Right lobe of liver (tissue), 6 donors: ENCODE results near the gene LZTS3. TPM values are rescaled to one million over a fixed set of nuclear protein-coding genes. Genes with fewer than 3 reads are reported as not detected.
A peak's percentile ranks its signal among the peaks of the same experiment; 100 is the strongest.

Experiments used
- ATAC-seq, 4 donors: fragments of 200-7000 bp; cut with Tn5 transposase; one replicate each; pipeline ENCODE4 v1.9.1; 2020; ENCODE audit warnings: mild to moderate bottlenecking in 4 of 4, moderate library complexity in 4 of 4
- DNase-seq, 3 donors: peaks; one replicate each; pipeline ENCODE4 v3.0.0-alpha.2; 2020
- H3K27ac ChIP-seq, 3 donors: fragments of 200-600 bp; one replicate each; pipeline ENCODE4 v1.8.0; 2022
- H3K27me3 ChIP-seq, 2 donors: fragments of 200-600 bp; one replicate each; pipeline ENCODE4 v1.8.0; 2022
- H3K36me3 ChIP-seq, 4 donors: fragments of 200-600 bp; sonication (generic) in 1 of 4; one replicate each; pipeline versions ENCODE4 v1.5.1 to v1.8.0; 2017 to 2022; ENCODE audit warnings: control low read depth in 1 of 4
- H3K4me1 ChIP-seq, 4 donors: fragments of 200-600 bp; sonication (generic) in 1 of 4; one replicate each; pipeline versions ENCODE4 v1.5.1 to v1.8.0; 2017 to 2022; ENCODE audit warnings: control low read depth in 1 of 4
- H3K4me3 ChIP-seq, 3 donors: fragments of 200-600 bp; one replicate each; pipeline ENCODE4 v1.8.0; 2022
- H3K9me3 ChIP-seq, 4 donors: fragments of 200-600 bp; sonication (generic) in 1 of 4; one replicate each; pipeline versions ENCODE4 v1.5.1 to v1.8.0; 2017 to 2022; ENCODE audit warnings: control low read depth in 1 of 4
- POLR2A ChIP-seq: fragments of 450-650 bp; IDR thresholded peaks from one replicate; pipeline ENCODE4 v1.6.1; 2017; ENCODE audit warnings: antibody characterized with exemption, mild to moderate bottlenecking
- WGBS: methylation state at CpG from one replicate; pipeline ENCODE4 v1.1.6; 2018; ENCODE audit warnings: low coverage, low lambda C conversion rate; ENCODE audit not compliant: insufficient coverage; ENCODE audit errors: missing lambda C conversion rate; 5-methylcytosine and 5-hydroxymethylcytosine counted together
- intact Hi-C, 2 donors: fragments of 100-400 bp; cut with DNase I; formaldehyde crosslinking; loops; one replicate each; pipeline versions ENCODE4 v1.11.2 to v1.14.1; 2022
- total RNA-seq, 6 experiments: library from RNA; depleted of rRNA in 2 of 6; stranded (reverse); fragments of >200 nt in 2 of 6; fragmentation: NEBNext Ultra II Directional in 3 of 6; extraction: Animal tissue kit (Norgen Biotek cat#: 25700) in 3 of 6; gene quantifications; one replicate each; pipeline versions ENCODE4 v1.1.0 to v1.2.4, GENCODE V29; 2016 to 2023
- TF ChIP-seq, protein P1 (sequence below), 4 donors: fragments of 200-600 bp in 3 of 4; fragments of 450-650 bp in 1 of 4; IDR thresholded peaks; one replicate each; pipeline versions ENCODE4 v1.5.1 to v1.8.0; 2016 to 2022; ENCODE audit warnings: antibody characterized with exemption in 4 of 4, mild to moderate bottlenecking in 2 of 4
- donor health status: DM: no; HTN: yes; CAD: no.
- donor health status: DM: no; HTN: no; CAD: no.
- donor health status: DM: no; HTN: no; CAD: no.
- donor health status: DM: no; HTN: yes; CAD: no.
- donor health status: DM: no; HTN: yes; CAD: no.

The LZTS3 gene
- total RNA-seq, 6 experiments from 2014 or later = 3.9 to 6.1 (median 4.9) TPM

DNA sequence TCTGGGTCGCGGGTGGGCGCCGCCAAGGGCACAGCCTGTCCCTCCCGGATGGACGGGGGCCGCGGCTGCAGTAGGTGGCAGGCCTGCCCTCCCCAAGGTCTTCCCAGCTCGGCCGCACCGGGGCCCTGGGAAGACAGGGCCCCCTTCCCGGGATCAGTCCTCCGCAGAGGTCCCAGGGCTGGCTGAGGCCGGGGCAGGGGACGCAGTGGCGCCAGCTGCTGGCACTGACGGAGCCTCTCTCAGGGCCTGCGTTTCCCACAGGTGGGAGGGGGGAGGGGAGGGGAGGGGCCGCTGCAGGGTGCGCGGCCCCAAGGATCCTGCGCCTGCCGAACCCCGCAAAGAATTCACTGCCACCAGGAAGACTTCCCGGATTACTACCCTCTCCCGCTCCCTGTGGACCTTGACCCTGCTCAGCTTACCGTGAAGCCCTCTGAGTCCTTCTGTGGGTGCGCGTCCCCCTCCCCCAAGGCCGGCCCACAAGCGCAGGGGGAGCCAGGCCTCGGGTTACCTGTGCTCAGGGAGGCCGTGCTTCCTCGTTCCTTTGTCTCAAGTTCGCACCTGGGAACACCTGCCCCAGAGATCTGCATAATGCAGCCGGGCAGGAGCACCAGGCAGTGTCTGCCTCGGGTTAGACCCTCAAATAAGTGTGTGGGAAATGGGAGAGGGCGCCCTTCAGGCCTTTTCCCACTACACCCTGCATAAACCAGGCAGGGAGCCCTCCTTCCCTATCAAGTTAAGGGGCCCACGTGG, 5.1 kb downstream of the LZTS3 start:
- ATAC-seq = peak in 3 of 4 donors; percentile 10 to 34 (median 19)
- Histone ChIP-seq H3K27ac (no peak overlapping the region), H3K27me3 (no peaks in the 10 kb centered on the region), H3K4me3 (peak overlapping the region in 1 of 3 donors; percentile 29), H3K4me1 (peaks cover 0 to 3% (median 0%) of the 10 kb centered on the region in 4 donors), H3K36me3 (no peaks in the 10 kb centered on the region), H3K9me3 (no peaks in the 10 kb centered on the region)
- DNase-seq = peak in 1 of 3 donors; percentile 40
- WGBS = 32% methylated on average over 14 of the region's 39 CpGs
- intact Hi-C loops = no loop called here
- TF ChIP-seq, protein P1, sequence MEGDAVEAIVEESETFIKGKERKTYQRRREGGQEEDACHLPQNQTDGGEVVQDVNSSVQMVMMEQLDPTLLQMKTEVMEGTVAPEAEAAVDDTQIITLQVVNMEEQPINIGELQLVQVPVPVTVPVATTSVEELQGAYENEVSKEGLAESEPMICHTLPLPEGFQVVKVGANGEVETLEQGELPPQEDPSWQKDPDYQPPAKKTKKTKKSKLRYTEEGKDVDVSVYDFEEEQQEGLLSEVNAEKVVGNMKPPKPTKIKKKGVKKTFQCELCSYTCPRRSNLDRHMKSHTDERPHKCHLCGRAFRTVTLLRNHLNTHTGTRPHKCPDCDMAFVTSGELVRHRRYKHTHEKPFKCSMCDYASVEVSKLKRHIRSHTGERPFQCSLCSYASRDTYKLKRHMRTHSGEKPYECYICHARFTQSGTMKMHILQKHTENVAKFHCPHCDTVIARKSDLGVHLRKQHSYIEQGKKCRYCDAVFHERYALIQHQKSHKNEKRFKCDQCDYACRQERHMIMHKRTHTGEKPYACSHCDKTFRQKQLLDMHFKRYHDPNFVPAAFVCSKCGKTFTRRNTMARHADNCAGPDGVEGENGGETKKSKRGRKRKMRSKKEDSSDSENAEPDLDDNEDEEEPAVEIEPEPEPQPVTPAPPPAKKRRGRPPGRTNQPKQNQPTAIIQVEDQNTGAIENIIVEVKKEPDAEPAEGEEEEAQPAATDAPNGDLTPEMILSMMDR (IDR thresholded peaks at IDR 0.05) = no peak
- no peak for TF ChIP-seq POLR2A

DNA sequence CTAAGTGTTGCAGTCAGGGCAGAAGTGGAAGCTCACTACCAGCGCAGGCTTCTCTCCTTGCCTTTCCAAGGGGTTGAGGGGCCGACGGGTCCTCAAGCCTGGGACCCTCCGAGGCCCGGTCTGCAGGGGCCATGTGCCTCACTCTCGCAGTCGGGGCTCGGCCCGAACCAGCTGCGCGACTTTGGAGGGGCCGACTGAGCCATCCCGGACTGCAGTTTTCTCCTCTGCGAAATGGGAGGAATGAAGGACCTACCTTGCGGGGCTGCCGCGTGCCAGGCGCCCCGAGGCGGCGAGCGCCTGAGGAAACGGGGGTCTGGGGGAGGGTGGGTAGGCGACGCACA, 5.6 kb downstream of the LZTS3 start:
- no CpG with 5 or more reads among the region's 25 CpGs for WGBS

DNA sequence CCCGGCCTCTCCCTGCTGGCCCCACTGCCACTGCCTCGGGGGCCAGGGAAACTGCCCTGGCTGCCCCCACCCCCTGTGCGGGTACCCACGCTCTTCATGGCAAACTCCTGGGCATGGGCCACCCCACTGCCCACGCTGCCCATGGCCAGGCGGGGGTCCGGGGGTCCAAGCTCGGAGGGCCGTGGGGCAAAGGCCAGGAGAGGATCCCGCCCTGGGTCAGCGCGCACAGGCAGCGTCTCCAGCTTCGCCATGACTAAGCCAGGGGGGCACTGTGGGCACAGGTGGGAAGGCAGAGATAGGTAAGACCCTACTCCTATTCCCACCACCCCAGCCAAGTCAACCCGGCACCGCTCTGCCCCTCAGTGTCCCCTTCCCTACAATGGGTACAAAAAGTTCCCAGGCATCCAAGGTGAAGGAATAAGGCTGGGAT, 6.4 kb downstream of the LZTS3 start:
- intact Hi-C loops = no loop called here
- Histone ChIP-seq H3K4me3 (no peak overlapping the region), H3K27ac (no peak overlapping the region), H3K36me3 (no peaks in the 10 kb centered on the region), H3K27me3 (no peaks in the 10 kb centered on the region), H3K9me3 (no peaks in the 10 kb centered on the region), H3K4me1 (peaks cover 0 to 3% (median 0%) of the 10 kb centered on the region in 4 donors)
- TF ChIP-seq, protein P1 (IDR thresholded peaks at IDR 0.05) = no peak
- no peak for TF ChIP-seq POLR2A
- DNase-seq = no peak
- no CpG with 5 or more reads among the region's 16 CpGs for WGBS
- ATAC-seq = no peak

More for the DNA sequence above, 5.6 kb downstream of the LZTS3 start:
- Histone ChIP-seq H3K4me3 (peak overlapping the region in 1 of 3 donors; percentile 29), H3K9me3 (no peaks in the 10 kb centered on the region), H3K4me1 (peaks cover 0 to 3% (median 0%) of the 10 kb centered on the region in 4 donors), H3K27ac (no peak overlapping the region), H3K36me3 (no peaks in the 10 kb centered on the region), H3K27me3 (no peaks in the 10 kb centered on the region)
- TF ChIP-seq, protein P1 (IDR thresholded peaks at IDR 0.05) = no peak
- no peak for TF ChIP-seq POLR2A
- intact Hi-C loops = no loop called here
- no peak for ATAC-seq
- DNase-seq = peak in 1 of 3 donors; percentile 25

DNA sequence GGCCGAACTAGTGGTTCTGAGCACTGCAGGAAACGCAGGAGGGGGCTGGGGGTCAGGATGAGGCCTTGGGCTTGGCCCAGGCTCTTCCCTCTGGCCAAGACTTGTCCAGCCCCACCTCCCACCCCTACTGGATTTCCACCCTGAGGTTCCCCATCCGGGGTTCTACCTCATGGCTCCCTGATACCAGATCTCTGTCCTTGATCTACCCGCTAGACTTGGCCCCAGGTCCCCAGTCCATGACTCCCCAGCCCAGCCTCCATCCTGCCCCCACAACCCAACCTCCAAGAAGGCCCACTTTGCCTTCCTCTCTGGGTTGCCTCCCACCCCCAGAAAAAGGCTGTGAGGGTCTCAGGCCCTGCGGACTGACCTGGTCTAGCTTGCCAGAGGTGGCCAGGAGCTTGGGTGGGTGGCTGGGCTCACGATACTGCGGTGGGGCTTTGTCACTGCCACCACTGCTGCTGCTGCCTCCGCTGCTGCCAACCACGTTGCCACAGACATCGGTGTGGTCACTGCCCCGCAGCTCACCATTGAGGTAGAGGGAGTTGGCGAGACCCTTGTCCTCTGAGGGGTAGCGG, 6.9 kb downstream of the LZTS3 start:
- no peaks in the 10 kb centered on the region for H3K9me3 ChIP-seq
- H3K4me3 ChIP-seq = no peak overlapping the region
- TF ChIP-seq POLR2A = no peak
- TF ChIP-seq, protein P1 (IDR thresholded peaks at IDR 0.05) = no peak
- H3K4me1 ChIP-seq = peaks cover 0 to 3% (median 0%) of the 10 kb centered on the region in 4 donors
- no peaks in the 10 kb centered on the region for H3K36me3 ChIP-seq
- ATAC-seq (no peak), DNase-seq (peak in 1 of 3 donors; percentile 39)
- H3K27me3 ChIP-seq = no peaks in the 10 kb centered on the region
- H3K27ac ChIP-seq = no peak overlapping the region
- 78% methylated on average over 7 of the region's 13 CpGs for WGBS
- intact Hi-C loops = no loop called here
